HepG2 (cell line): Measurements from ENCODE around the gene THOC6. TPM values are rescaled to one million over a fixed set of nuclear protein-coding genes. Genes with fewer than 3 reads are reported as not detected.

Experiments
- BCL6 ChIP-seq: IDR thresholded peaks from 2 replicates; pipeline ENCODE4 v1.6.1; 2016; ENCODE audit warnings: missing genetic modification reagents, missing compliant biosample characterization
- HNRNPH1 ChIP-seq: fragments of 200-400 bp; formaldehyde crosslinking; optimal IDR thresholded peaks from 2 replicates; pipeline ENCODE3; 2017; ENCODE audit warnings: mild to moderate bottlenecking, low read depth, low read length
- IKZF1 ChIP-seq: fragments of 450-650 bp; IDR thresholded peaks from 2 replicates; pipeline ENCODE4 v1.7.1; 2016
- KDM5B ChIP-seq: sonication (generic); formaldehyde crosslinking; IDR thresholded peaks from 2 replicates; pipeline ENCODE4 v1.4.0; 2020; ENCODE audit warnings: missing genetic modification reagents, mild to moderate bottlenecking, borderline replicate concordance
- REL ChIP-seq: sonication (generic); formaldehyde crosslinking; conservative IDR thresholded peaks from 2 replicates; pipeline ENCODE4 v1.8.0; 2022; ENCODE audit warnings: mild to moderate bottlenecking, missing genetic modification reagents, moderate library complexity
- RFXAP ChIP-seq: sonication (generic); formaldehyde crosslinking; IDR thresholded peaks from 2 replicates; pipeline ENCODE4 v1.4.0; 2020; ENCODE audit warnings: missing genetic modification reagents, borderline replicate concordance
- SALL1 ChIP-seq: sonication (generic); formaldehyde crosslinking; IDR thresholded peaks from 2 replicates; pipeline ENCODE4 v1.8.0; 2022; ENCODE audit warnings: mild to moderate bottlenecking, missing genetic modification reagents
- SMYD3 ChIP-seq: sonication (generic); formaldehyde crosslinking; IDR thresholded peaks from 2 replicates; pipeline ENCODE4 v1.8.1; 2023; ENCODE audit warnings: mild to moderate bottlenecking, missing genetic modification reagents
- SP5 ChIP-seq: IDR thresholded peaks from 2 replicates; pipeline ENCODE4 v1.6.1; 2016; ENCODE audit warnings: low read depth, borderline replicate concordance
- ZBTB42 ChIP-seq: sonication (generic); formaldehyde crosslinking; IDR thresholded peaks from 2 replicates; pipeline ENCODE4 v1.5.0; 2020; ENCODE audit warnings: mild to moderate bottlenecking, missing genetic modification reagents
- ZBTB43 ChIP-seq: sonication (generic); formaldehyde crosslinking; conservative IDR thresholded peaks from 2 replicates; pipeline ENCODE4 v1.4.0; 2020; ENCODE audit warnings: missing genetic modification reagents
- ZNF281 ChIP-seq: sonication (generic); formaldehyde crosslinking; IDR thresholded peaks from 2 replicates; pipeline ENCODE4 v1.4.0; 2020; ENCODE audit warnings: missing genetic modification reagents, borderline replicate concordance
- ZNF367 ChIP-seq: sonication (generic); formaldehyde crosslinking; IDR thresholded peaks from 2 replicates; pipeline ENCODE4 v1.4.0; 2020; ENCODE audit warnings: missing genetic modification reagents, borderline replicate concordance
- ZSCAN25 ChIP-seq: sonication (generic); formaldehyde crosslinking; IDR thresholded peaks from 2 replicates; pipeline ENCODE4 v1.8.0; 2022; ENCODE audit warnings: mild to moderate bottlenecking, missing genetic modification reagents
- polyA plus RNA-seq, 8 experiments: library from polyadenylated mRNA; depleted of rRNA in 3 of 8; stranded (reverse) in 7 of 8; unstranded in 1 of 8; fragments of >200 nt; fragmentation: Illumina TruSeq in 4 of 8; extraction: Trizol in 4 of 8; gene quantifications; 2 replicates each; pipeline versions ENCODE4 v1.2.1 to v1.2.3, GENCODE V29; 2011 to 2016; ENCODE audit warnings: low read depth in 4 of 8, missing spikeins in 1 of 8, mixed read lengths in 1 of 8; ENCODE audit not compliant: insufficient read depth in 1 of 8
- total RNA-seq, 5 experiments: library from RNA; depleted of rRNA; stranded (reverse); fragments of >200 nt; fragmentation: Illumina TruSeq; extraction: Trizol; gene quantifications; 2 replicates each; pipeline ENCODE4 v1.2.3, GENCODE V29; 2016; ENCODE audit warnings: low read depth in 1 of 5
- TF ChIP-seq, protein P1 (sequence below): sonication (generic); formaldehyde crosslinking; IDR thresholded peaks from 2 replicates; pipeline ENCODE4 v1.4.0; 2020; ENCODE audit warnings: low read depth, mild to moderate bottlenecking, missing genetic modification reagents
- TF ChIP-seq, protein P2 (sequence below): sonication (generic); formaldehyde crosslinking; IDR thresholded peaks from 2 replicates; pipeline ENCODE4 v1.8.0; 2022; ENCODE audit warnings: low read depth, missing genetic modification reagents
- TF ChIP-seq, protein P3 (sequence below): sonication (generic); formaldehyde crosslinking; IDR thresholded peaks from 2 replicates; pipeline ENCODE4 v1.8.0; 2022; ENCODE audit warnings: mild to moderate bottlenecking, missing genetic modification reagents, borderline replicate concordance
- TF ChIP-seq, protein P4 (sequence below): sonication (generic); formaldehyde crosslinking; IDR thresholded peaks from 2 replicates; pipeline ENCODE4 v1.5.1; 2020; ENCODE audit warnings: mild to moderate bottlenecking, missing genetic modification reagents, borderline replicate concordance

The THOC6 gene
- total and polyA plus RNA-seq, 2 of the 13 experiments (the other 11 are each of a cell fraction or from before 2014, with no cell fraction given), result 32.1 to 37.0 TPM

DNA sequence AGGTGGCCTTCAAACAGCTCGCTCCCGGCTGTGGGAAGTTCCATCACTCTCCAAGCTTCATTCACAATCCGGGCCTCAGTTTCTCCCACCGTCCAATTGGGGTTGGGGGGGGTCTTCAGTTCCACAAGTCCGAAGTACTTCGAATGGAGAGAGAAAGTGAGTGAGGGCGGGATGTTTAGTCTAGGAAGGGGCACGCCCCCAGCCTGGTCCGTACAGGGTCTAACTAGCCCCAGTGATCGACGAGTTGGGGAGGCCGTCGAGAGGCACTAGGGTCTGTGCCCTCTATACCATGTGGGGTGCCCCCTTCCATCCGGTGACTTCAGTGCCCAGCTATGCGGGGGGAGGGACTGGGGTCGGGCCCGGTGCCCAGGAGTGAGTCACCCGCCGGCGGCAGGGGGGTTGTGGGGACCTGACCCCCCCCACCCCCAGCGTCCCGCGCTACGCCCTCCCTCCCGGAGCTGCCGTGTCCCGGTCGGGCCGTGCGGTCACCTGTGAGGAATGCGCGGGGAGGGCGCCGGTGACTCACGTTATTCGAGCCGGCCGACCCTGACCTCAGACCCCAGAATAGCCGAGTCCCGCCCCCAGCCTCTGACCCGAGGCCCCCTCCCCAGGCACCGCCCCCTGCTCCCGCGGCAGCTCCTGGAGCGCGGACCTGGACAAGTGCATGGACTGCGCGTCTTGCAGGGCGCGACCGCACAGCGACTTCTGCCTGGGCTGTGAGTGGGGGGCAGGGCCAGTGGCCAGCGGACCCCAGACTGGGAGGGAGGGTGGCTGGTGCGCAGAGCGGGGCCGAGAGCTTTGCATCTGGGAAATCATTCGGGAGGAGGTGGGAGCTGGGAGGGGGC, 3.0 kb upstream of the THOC6 start (continued):
- TF ChIP-seq ZBTB43 (CRISPR knock-in tag) (0 out of 2 replicates have a peak, but pooled peaks have one; percentile 32), KDM5B (peak; percentile 38), HNRNPH1 (peak; percentile 24), SALL1 (peak; percentile 9; the same call in 1 of the 2 replicates), SP5 (CRISPR knock-in tag) (peak; percentile 92), SMYD3 (CRISPR knock-in tag) (0 out of 2 replicates have a peak, but pooled peaks have one; percentile 28), ZNF367 (no peak), RFXAP (CRISPR knock-in tag) (peak; percentile 54; the same call in 1 of the 2 replicates), IKZF1 (no peak), ZSCAN25 (CRISPR knock-in tag) (peak; percentile 65), BCL6 (CRISPR knock-in tag) (peak; percentile 64), ZNF281 (CRISPR knock-in tag) (peak; percentile 67; the same call in 1 of the 2 replicates), REL (CRISPR knock-in tag) (peak; percentile 61; the same call in 1 of the 2 replicates), ZBTB42 (CRISPR knock-in tag) (no peak)
- TF ChIP-seq, protein P1, sequence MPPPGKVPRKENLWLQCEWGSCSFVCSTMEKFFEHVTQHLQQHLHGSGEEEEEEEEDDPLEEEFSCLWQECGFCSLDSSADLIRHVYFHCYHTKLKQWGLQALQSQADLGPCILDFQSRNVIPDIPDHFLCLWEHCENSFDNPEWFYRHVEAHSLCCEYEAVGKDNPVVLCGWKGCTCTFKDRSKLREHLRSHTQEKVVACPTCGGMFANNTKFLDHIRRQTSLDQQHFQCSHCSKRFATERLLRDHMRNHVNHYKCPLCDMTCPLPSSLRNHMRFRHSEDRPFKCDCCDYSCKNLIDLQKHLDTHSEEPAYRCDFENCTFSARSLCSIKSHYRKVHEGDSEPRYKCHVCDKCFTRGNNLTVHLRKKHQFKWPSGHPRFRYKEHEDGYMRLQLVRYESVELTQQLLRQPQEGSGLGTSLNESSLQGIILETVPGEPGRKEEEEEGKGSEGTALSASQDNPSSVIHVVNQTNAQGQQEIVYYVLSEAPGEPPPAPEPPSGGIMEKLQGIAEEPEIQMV (CRISPR knock-in tag), result peak; percentile 89
- TF ChIP-seq, protein P2, sequence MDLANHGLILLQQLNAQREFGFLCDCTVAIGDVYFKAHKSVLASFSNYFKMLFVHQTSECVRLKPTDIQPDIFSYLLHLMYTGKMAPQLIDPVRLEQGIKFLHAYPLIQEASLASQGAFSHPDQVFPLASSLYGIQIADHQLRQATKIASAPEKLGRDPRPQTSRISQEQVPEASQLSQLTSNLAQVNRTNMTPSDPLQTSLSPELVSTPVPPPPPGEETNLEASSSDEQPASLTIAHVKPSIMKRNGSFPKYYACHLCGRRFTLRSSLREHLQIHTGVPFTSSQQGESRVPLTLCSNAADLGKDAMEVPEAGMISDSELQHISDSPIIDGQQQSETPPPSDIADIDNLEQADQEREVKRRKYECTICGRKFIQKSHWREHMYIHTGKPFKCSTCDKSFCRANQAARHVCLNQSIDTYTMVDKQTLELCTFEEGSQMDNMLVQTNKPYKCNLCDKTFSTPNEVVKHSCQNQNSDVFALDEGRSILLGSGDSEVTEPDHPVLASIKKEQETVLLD (CRISPR knock-in tag), result peak; percentile 98
- TF ChIP-seq, protein P3, sequence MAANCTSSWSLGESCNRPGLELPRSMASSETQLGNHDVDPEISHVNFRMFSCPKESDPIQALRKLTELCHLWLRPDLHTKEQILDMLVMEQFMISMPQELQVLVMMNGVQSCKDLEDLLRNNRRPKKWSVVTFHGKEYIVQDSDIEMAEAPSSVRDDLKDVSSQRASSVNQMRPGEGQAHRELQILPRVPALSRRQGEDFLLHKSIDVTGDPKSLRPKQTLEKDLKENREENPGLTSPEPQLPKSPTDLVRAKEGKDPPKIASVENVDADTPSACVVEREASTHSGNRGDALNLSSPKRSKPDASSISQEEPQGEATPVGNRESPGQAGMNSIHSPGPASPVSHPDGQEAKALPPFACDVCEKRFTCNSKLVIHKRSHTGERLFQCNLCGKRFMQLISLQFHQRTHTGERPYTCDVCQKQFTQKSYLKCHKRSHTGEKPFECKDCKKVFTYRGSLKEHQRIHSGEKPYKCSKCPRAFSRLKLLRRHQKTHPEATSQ (CRISPR knock-in tag), result peak; percentile 75
- TF ChIP-seq, protein P4, sequence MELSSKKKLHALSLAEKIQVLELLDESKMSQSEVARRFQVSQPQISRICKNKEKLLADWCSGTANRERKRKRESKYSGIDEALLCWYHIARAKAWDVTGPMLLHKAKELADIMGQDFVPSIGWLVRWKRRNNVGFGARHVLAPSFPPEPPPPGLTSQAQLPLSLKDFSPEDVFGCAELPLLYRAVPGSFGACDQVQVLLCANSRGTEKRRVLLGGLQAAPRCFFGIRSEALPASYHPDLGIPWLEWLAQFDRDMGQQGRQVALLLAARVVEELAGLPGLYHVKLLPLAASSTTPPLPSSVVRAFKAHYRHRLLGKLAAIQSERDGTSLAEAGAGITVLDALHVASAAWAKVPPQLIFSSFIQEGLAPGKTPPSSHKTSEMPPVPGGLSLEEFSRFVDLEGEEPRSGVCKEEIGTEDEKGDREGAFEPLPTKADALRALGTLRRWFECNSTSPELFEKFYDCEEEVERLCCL, result no peak
